ENCODE results near the gene EBF3. TPM values are rescaled to one million over a fixed set of nuclear protein-coding genes. Genes with fewer than 3 reads are reported as not detected.

EBF3 gene
- total RNA-seq, 1 donor from 2014 or later = 0.82 TPM

DNA sequence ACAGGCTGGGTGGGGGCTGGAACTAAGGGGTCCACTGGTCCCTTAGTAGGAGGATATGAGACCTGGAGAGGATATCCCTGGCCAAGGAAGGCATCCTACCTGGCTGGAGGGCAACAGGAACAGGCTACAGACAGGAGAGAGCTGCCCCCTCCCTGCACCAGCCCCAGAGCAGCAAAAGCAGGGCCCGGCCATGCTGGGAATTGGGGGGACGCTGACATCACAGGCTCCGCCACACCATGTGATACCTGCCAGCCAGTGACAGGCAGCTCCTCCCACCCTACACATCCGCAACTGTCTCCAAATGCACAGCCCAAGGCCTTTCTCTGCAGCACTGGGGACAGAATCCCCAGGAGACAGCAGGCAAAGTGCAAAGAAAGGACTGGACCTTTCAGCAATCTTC is 100.0 kb downstream of the EBF3 start:
- no peak for DNase-seq (ENCODE audit: low spot score in 2 of 2)
- no peak for FAIRE-seq

- FAIRE-seq (no peak), DNase-seq (ENCODE audit: low spot score in 2 of 2) (no peak)
Measured at GRCh38 chr10:129863201-129863663, 100.8 kb downstream of the EBF3 start.

DNA sequence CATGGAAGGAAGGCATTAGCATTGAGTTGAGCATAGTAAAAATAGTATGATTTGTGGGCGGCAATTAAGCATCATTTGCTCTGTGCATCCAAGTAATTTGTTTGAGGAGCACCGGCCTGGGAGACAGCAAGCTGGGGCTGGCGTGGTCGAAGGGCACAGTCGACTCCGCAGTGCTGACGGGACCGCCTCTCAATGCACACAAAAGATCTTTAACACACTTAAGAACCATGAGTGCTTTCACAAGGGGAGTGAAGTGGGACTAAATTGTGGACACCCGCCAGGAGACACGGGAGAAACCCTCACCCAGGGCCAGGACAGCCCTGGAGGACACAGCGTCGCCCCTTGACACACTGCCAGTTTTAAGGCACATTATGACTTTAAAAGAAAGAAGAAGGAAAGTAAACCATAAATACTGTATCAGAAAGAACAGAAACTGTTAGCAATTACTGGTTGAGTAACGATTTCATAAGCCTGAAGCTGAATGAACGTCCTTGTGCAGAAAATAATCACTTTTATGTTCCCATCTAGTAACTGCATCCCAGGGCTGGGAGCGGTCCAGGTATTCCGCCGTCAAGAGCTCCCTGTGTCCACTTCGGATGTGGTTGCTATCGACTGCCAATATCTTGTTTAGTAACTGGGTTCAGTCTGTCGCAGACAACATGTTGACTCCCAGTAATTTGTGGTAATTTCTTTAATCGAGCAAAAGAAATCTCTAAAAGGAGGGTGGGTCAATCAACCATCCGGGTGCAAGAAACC is 102.1 kb downstream of the EBF3 start:
- DNase-seq (ENCODE audit: low spot score in 2 of 2) (no peak), FAIRE-seq (no peak)

DNA sequence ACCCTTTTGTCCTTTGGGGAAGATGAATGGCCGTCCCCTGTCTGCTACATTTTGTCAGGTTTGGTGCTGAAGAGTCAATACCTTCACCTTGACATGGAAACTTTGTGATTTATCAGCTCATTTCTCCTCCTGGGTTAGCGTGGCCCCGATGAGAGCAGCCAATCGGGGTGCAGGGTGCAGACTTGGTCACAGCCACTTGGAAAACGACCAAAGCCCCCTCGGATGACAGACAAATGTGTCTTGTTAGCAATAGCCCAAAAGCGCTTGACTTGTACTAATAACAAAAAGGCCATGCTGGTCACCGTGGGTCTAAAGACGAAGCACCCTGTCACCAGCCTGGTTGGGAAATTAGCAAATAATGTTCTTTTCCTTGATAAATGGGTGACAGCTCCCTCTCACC is 103.7 kb downstream of the EBF3 start:
- DNase-seq (ENCODE audit: low spot score in 2 of 2) = no peak
- no peak for FAIRE-seq

DNA sequence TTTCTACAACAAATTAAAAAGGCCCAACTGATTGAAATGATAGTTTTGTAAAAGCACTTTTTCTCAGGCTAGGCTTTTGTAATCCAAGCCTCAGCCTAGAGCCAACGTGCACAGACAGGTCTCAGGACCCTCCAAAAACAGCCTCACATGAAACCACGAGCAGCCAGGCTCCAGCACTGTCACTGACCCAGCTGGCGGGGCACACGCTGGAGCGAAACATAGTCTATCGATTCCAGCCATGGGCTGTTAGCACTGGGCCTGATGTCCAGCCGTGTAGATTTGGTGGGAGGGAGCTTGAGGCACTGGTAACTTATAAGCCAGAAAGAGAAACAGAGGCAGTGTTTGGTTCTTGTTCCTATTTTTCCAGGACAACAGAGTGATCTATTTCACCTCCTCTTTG is 104.5 kb downstream of the EBF3 start:
- DNase-seq (ENCODE audit: low spot score in 2 of 2) = no peak
- no peak for FAIRE-seq

- FAIRE-seq (no peak), DNase-seq (ENCODE audit: low spot score in 2 of 2) (no peak)
Measured at GRCh38 chr10:129857242-129857960, 106.7 kb downstream of the EBF3 start.

DNA sequence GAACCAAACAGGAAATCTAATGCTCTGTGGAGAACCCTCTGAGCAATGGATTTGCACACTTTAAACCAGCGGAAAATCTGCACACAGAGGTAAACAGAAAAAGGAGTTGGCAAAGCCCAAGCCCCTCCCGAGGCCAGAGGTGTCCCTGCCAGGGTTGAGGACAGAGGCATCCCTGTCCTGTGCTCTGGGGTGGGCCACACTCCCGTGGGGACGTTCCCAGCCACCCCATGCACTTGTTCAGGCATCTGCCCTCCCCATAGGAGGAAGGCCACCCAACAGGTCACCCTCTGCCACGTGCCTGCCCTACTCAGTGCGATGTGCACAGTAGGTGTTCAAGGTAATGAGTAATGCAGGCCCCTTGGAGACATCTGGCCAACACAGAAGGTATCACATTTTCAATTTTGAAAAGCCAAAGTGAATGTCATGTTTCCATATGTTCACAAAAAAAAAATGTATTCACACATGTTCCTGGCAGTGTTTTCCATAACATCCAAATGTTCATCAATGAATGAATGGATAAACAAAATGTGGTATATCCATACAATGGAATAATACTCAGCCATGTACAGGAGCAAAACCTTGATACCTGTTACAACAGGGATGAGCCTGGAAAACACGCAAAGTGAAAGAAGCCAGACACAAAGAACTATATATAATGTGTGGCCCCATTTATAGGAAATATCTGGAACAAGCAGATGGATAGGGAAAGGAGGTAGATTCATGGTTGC is 108.1 kb downstream of the EBF3 start:
- FAIRE-seq (no peak), DNase-seq (ENCODE audit: low spot score in 2 of 2) (no peak)

DNA sequence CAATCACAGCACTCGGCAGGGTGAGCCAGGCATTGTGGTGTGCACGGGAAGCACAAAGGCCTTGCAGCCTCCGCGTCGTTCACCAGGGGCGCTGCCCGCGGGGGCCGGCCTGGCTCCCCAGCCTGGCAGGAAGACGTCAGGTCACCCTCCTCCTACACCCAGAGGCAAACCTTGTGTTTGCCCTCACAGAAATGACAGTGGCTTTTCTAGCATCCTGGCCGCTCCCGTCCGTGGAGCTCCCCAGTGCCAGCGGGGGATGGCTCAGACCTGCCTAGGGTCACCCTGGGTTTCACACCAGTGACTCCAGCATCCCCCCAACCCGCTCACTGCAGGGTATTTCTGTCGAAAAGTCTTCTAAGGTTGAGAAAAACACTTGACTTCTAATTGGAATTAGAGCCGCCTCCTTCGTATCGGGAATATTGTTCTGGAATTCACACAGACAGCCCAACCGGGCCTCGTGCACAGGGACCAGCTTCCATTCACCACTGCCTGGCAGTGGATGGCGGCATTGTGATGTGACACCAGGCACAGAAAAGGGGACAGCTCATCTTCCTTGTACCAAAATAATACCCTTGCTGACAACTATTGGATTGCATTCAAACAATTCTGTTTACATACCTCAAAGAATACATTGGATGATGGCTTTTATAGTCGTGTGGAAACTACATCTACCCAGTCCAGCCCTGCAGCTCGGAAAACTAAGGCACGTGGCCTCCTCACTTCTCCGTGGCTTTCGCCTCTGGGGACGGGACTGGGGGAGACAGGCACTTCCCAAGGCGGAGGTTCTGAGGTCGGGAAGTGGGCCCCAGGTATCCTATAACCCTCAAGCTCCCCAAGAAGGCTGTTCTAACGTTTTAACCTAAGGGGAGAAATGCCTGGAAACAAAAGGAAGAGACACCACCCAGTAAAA is 109.0 kb downstream of the EBF3 start:
- DNase-seq (ENCODE audit: low spot score in 2 of 2) (no peak), FAIRE-seq (no peak)

DNA sequence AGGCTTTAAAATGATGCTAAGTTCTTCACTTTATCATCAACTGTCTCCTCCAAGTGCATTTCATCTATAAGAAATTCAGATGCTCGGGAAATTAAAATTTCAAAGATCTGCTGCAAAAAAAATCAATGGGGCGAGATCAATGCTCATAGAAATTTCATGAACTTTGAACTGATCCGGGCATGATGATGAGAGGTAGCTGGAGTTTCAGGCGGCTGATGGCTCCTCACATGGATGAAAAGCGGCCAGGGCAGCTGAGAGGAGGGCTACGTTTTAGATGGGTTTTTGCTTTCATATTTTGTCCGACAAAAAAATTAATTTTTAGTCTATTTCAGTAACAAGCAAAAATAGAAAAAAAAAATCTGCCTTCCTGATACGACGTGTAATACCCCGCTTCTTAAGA is 109.9 kb downstream of the EBF3 start:
- FAIRE-seq = no peak
- no peak for DNase-seq (ENCODE audit: low spot score in 2 of 2)

GRCh38 chr10:129853562-129853903 is 110.5 kb downstream of the EBF3 start:
- DNase-seq (ENCODE audit: low spot score in 2 of 2) (peak in 1 of 2 donors; percentile 25), FAIRE-seq (no peak)

DNA sequence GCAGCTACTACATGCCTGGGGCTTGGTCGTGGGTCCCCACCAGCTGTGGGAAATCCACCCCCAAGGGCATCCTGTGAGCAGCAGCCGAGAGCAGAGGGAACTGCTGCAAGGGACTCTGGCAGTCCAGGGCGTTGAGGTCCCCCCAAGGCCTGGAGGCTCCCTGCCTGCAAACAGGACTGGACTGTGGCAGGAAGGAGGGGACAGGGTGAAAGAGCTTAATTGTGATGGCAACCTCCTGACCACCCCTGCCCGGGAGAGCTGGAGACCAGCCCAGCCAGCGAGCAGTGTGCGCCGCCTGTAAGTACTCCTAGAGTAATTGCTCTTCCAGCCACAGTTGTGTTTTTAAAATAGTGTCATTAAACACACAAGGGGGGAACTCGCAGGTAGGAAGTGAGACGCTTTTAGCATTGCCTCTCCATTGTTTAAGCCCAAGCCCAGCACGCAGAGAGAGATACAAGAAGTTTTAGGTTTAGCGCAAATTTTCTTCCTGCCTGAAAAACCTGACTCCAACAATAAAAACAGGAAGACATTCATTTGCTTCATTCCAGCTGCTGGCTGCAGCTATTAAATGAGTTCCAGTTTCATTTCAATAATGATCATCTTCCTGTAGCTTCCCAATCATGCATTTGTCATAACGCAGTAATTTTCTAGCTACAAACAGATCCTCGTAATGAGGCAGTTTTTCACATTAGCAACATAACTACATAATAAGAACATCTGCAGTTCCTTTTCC is 111.1 kb downstream of the EBF3 start:
- FAIRE-seq (no peak), DNase-seq (ENCODE audit: low spot score in 2 of 2) (no peak)

GRCh38 chr10:129851941-129852640 is 112.0 kb downstream of the EBF3 start:
- FAIRE-seq (no peak), DNase-seq (ENCODE audit: low spot score in 2 of 2) (no peak)

- FAIRE-seq (no peak), DNase-seq (ENCODE audit: low spot score in 2 of 2) (no peak)
Measured at GRCh38 chr10:129850790-129851189, 113.3 kb downstream of the EBF3 start.

DNA sequence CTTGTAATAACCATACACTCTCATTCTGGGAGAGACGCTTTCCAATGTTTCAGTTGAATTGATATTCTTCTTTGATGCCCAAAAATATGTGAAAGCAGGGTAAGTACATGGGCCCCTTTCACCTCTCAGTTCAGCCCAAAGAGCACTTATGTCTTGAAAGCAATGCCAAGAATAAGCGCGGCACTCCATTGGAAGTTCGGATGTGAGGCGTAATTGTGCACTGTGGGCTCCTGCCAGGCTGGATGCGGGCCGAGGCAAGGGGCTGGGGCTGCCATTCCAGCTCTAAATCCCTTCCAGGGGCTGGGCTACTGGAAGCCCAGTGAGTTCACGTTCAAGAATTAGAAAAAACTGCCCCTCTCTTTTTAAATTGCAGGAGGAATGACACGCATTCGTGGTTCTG is 113.8 kb downstream of the EBF3 start:
- DNase-seq (ENCODE audit: low spot score in 2 of 2) (no peak), FAIRE-seq (no peak)

- DNase-seq (ENCODE audit: low spot score in 2 of 2) = no peak
- no peak for FAIRE-seq
Measured at GRCh38 chr10:129849853-129850252, 114.2 kb downstream of the EBF3 start.

DNA sequence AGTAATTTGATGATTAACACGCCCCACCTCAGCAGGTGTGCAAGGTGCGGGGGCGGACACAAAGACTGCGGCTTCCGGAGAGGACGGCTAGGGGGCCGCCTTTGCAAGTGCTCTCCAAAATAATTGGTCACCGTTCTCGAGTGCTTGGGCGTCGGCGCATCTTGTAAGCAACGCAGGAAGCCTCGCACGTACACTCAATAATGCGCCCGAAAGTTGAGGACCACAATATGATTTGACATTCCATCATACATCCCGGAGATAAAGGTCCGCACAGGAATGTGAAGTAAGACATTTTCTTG is 114.7 kb downstream of the EBF3 start:
- FAIRE-seq = no peak
- no peak for DNase-seq (ENCODE audit: low spot score in 2 of 2)

- no peak for FAIRE-seq
- no peak for DNase-seq (ENCODE audit: low spot score in 2 of 2)
Measured at GRCh38 chr10:129848696-129849451, 115.2 kb downstream of the EBF3 start.

DNA sequence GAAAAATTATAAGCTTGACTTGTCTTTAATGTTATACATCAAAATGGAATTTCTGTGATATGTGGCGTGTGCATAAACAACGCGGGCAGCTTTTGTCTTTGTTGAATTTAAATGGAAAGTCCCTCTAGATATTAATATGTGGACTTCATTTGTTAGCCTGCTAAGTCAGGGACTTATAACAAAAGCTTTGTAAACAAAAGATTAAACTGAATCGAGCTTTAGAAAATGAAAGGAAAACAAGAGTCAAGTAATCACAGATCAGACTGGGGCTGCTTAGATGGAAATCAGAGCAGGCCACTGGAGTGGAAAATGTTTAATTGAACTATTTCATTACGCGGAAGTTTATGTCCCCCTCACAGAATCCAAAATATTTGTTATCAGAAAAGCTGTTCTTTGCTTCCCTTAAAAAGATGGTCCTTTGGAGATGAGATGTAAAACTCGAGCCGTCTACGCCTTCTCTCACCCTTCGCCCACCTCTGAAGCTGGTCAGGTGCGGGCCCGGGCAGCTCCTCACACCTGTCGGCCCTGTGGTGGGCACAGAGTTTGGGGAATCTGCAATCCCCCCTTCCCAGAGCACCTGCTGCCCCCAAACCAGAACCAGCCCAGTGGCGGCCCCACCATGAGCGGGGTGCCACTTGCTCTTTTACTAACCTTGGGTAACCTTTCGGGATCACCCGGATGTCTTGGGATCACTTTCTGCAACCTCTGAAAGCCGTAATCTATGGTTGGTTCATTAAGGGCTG is 116.2 kb downstream of the EBF3 start:
- no peak for FAIRE-seq
- no peak for DNase-seq (ENCODE audit: low spot score in 2 of 2)
